DOHH2 (cell line): ENCODE measurements around the gene C11orf24.

ENCODE experiments used
- H3F3A ChIP-seq: fragments of 200-600 bp; sonication (generic), shearing (Covaris generic); 2 replicates; pipeline ENCODE4 v1.6.0; 2016; ENCODE audit warnings: antibody characterized with exemption, mild to moderate bottlenecking; ENCODE audit not compliant: control insufficient read depth, insufficient read depth
- H3K27ac ChIP-seq: fragments of 200-600 bp; sonication (generic); 2 replicates; pipeline ENCODE4 v1.5.1; 2014; ENCODE audit warnings: low read depth, mild to moderate bottlenecking, low read length, moderate library complexity
- H3K27me3 ChIP-seq: fragments of 200-600 bp; sonication (generic); 2 replicates; pipeline ENCODE4 v1.6.1; 2014; ENCODE audit warnings: mild to moderate bottlenecking, low read length, mixed read lengths; ENCODE audit not compliant: control insufficient read depth
- H3K36me3 ChIP-seq: fragments of 200-600 bp; sonication (generic); 2 replicates; pipeline ENCODE4 v1.6.1; 2014; ENCODE audit warnings: mild to moderate bottlenecking, low read length, moderate library complexity, mixed read lengths; ENCODE audit not compliant: control insufficient read depth
- H3K4me1 ChIP-seq: fragments of 200-600 bp; sonication (generic); 2 replicates; pipeline ENCODE4 v1.6.1; 2014; ENCODE audit warnings: mild to moderate bottlenecking, low read length, mixed read lengths; ENCODE audit not compliant: control insufficient read depth
- H3K4me2 ChIP-seq: fragments of 200-600 bp; sonication (generic); 2 replicates; pipeline ENCODE4 v1.6.0; 2014; ENCODE audit warnings: mild to moderate bottlenecking, low read length, moderate library complexity
- H3K4me3 ChIP-seq: fragments of 200-600 bp; sonication (generic); 2 replicates; pipeline ENCODE4 v1.5.1; 2014; ENCODE audit warnings: mild to moderate bottlenecking, low read length, mixed read lengths
- H3K79me2 ChIP-seq: fragments of 200-600 bp; sonication (generic); 2 replicates; pipeline ENCODE4 v1.6.1; 2014; ENCODE audit warnings: mild to moderate bottlenecking, low read length, mixed read lengths; ENCODE audit not compliant: control insufficient read depth
- H3K9me2 ChIP-seq: fragments of 200-600 bp; sonication (generic); replicated peaks from 2 replicates; pipeline ENCODE4 v1.6.1; 2014; ENCODE audit warnings: mild to moderate bottlenecking, low read length, mixed read lengths; ENCODE audit not compliant: control insufficient read depth
- H3K9me3 ChIP-seq: fragments of 200-600 bp; sonication (generic); 2 replicates; pipeline ENCODE4 v1.6.1; 2014; ENCODE audit warnings: antibody characterized with exemption, low read length, mixed read lengths; ENCODE audit not compliant: control insufficient read depth, insufficient read depth
- H4K20me1 ChIP-seq: fragments of 200-600 bp; sonication (generic); 2 replicates; pipeline ENCODE4 v1.6.0; 2014; ENCODE audit warnings: low read depth, mild to moderate bottlenecking, antibody characterized with exemption, low read length, moderate library complexity; ENCODE audit not compliant: control insufficient read depth, insufficient read depth
- EZH2phosphoT487 ChIP-seq: fragments of 200-600 bp; sonication (generic); IDR thresholded peaks from 2 replicates; pipeline ENCODE4 v1.6.1; 2017; ENCODE audit warnings: borderline replicate concordance, mild to moderate bottlenecking, antibody characterized with exemption, low read length, moderate library complexity, mixed read lengths
- TF ChIP-seq, protein P1 (sequence below): fragments of 200-600 bp; sonication (generic); IDR thresholded peaks from one replicate; pipeline ENCODE4 v1.5.1; 2014; ENCODE audit warnings: antibody characterized with exemption, mild to moderate bottlenecking, low read depth, low read length; ENCODE audit not compliant: poor library complexity, severe bottlenecking

The C11orf24 gene

DNA sequence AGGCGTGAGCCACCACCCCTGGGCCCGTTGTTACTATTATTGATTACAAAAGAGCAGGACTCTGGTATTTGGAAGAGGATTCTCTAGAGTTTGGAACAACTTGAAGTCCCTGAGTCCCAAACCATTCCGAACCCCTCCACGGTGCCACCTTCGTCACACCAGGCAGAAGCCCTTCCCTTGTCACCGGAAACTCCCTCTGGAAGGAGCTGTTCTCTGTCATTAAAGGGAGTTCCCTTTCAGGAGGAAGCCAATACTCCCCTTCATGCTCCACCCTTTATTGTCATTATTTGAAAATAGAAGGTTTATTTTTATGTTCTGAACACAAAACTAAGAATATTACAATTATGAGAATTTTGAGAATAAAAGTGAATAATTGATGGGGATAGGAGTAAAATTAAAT lies 5.1 kb upstream of the C11orf24 start:
- peaks cover 10% of the 10 kb centered on the region; the same call in 1 of the 2 replicates for H3K9me3 ChIP-seq

DNA sequence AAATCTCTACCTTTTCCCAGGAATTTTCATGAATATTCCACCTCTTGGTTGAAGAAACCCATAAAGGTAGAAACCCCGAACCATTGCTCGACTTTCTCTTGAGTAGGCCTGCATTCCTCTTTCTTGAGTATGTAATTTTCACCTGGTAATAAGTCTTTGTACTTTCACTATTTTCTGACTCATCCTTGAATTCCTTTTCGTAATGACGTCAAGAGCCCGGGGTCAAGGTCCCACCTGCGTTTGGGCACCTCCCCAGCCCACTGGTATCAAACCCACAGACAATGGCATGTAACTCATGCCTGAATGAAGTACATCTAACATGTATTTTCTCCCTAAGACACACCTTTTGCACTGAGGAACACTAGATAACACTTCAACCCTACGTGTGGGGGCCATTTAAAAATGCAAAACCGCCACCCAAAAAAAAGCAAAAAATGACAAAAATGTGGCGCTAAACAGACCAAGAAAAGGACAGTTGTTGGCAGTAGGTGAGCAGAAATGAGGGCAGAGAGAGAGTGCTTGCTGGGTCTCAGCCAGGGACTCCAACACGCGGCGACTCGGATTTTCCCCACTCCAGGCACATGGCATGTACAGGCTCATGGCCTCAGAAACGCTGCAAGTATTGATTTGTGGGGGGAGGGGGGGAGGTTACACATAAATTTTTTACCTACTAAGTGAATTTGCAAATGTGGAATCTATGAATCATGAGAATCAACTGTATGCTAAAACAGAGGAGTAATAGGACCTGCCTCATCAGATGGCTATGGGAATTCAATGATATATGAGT lies 4.1 kb upstream of the C11orf24 start:
- H3F3A ChIP-seq = peaks cover 20% of the 10 kb centered on the region
- H3K27me3 ChIP-seq = no peaks in the 10 kb centered on the region
- peaks cover 10% of the 10 kb centered on the region; the same call in 1 of the 2 replicates for H3K9me3 ChIP-seq
- TF ChIP-seq, protein P1, sequence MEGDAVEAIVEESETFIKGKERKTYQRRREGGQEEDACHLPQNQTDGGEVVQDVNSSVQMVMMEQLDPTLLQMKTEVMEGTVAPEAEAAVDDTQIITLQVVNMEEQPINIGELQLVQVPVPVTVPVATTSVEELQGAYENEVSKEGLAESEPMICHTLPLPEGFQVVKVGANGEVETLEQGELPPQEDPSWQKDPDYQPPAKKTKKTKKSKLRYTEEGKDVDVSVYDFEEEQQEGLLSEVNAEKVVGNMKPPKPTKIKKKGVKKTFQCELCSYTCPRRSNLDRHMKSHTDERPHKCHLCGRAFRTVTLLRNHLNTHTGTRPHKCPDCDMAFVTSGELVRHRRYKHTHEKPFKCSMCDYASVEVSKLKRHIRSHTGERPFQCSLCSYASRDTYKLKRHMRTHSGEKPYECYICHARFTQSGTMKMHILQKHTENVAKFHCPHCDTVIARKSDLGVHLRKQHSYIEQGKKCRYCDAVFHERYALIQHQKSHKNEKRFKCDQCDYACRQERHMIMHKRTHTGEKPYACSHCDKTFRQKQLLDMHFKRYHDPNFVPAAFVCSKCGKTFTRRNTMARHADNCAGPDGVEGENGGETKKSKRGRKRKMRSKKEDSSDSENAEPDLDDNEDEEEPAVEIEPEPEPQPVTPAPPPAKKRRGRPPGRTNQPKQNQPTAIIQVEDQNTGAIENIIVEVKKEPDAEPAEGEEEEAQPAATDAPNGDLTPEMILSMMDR = no peak
- TF ChIP-seq EZH2phosphoT487 = no peak
- H3K79me2 ChIP-seq = peaks cover 11% of the 10 kb centered on the region
- no peaks in the 10 kb centered on the region for H3K9me2 ChIP-seq
- H3K27ac ChIP-seq = no peak overlapping the region
- H4K20me1 ChIP-seq = no peaks in the 10 kb centered on the region
- no peak overlapping the region for H3K4me3 ChIP-seq
- H3K4me2 ChIP-seq = no peak overlapping the region
- H3K4me1 ChIP-seq = peaks cover 26% of the 10 kb centered on the region
- peaks cover 14% of the 10 kb centered on the region for H3K36me3 ChIP-seq

More for the DNA sequence above, 5.1 kb upstream of the C11orf24 start:
- no peaks in the 10 kb centered on the region for H4K20me1 ChIP-seq
- H3K4me1 ChIP-seq = peaks cover 29% of the 10 kb centered on the region
- no peak overlapping the region for H3K27ac ChIP-seq
- peaks cover 8% of the 10 kb centered on the region for H3K36me3 ChIP-seq
- H3K27me3 ChIP-seq = no peaks in the 10 kb centered on the region
- peaks cover 20% of the 10 kb centered on the region for H3F3A ChIP-seq
- H3K4me2 ChIP-seq = no peak overlapping the region
- TF ChIP-seq, protein P1 = no peak
- no peak for TF ChIP-seq EZH2phosphoT487
- H3K79me2 ChIP-seq = peaks cover 3% of the 10 kb centered on the region; the same call in 1 of the 2 replicates
- no peak overlapping the region for H3K4me3 ChIP-seq
- H3K9me2 ChIP-seq = no peaks in the 10 kb centered on the region

GRCh38 chr11:68274306-68274705 lies 2.5 kb upstream of the C11orf24 start:
- peak overlapping the region; percentile 50 for H3K4me3 ChIP-seq
- peak overlapping the region; percentile 54 for H3K4me2 ChIP-seq
- H3K79me2 ChIP-seq = peaks cover 27% of the 10 kb centered on the region
- no peaks in the 10 kb centered on the region for H3K9me2 ChIP-seq
- peaks cover 30% of the 10 kb centered on the region for H3K36me3 ChIP-seq
- peak overlapping the region; percentile 98 for H3K27ac ChIP-seq
- TF ChIP-seq, protein P1 = no peak
- no peak for TF ChIP-seq EZH2phosphoT487
- H3F3A ChIP-seq = peaks cover 20% of the 10 kb centered on the region
- H4K20me1 ChIP-seq = peaks cover 9% of the 10 kb centered on the region; the same call in 1 of the 2 replicates
- H3K4me1 ChIP-seq = peaks cover 42% of the 10 kb centered on the region
- no peaks in the 10 kb centered on the region for H3K27me3 ChIP-seq
- peaks cover 10% of the 10 kb centered on the region; the same call in 1 of the 2 replicates for H3K9me3 ChIP-seq
